Endothelial cell of umbilical vein (primary cell): ENCODE data around the gene ALOX15B. TPM values are rescaled to one million over a fixed set of nuclear protein-coding genes. Genes with fewer than 3 reads are reported as not detected.

Source experiments
- BruUV-seq: library from RNA; stranded (reverse); fragments of 400-500 nt; replicated peaks from 2 replicates; lab custom pipeline; 2021; lab: Mats Ljungman, UMichigan
- CTCF ChIA-PET: fragments of 300-600, 350-600 bp; sonication (Branson Sonifier 250); formaldehyde crosslinking; loops from one replicate; lab custom pipeline; 2021; ENCODE audit warnings: antibody characterized with exemption, inconsistent platforms; lab: Charles Lee
- POLR2A ChIA-PET: fragments of 300-600, 350-600 bp; sonication (Branson Sonifier 250); formaldehyde crosslinking; loops from one replicate; lab custom pipeline; 2021; ENCODE audit warnings: antibody characterized with exemption, inconsistent platforms; lab: Charles Lee
- DNase-seq: peaks from one replicate; pipeline ENCODE4 v3.0.0-alpha.2; 2011; ENCODE audit warnings: low read depth, low spot score
- FAIRE-seq: peaks from 2 replicates; lab custom pipeline; 2011; peaks lifted over from hg19 to GRCh38; lab: Jason Lieb, UNC
- H2AFZ ChIP-seq: 2 replicates; pipeline ENCODE4 v1.6.0; 2012; ENCODE audit warnings: low read depth, low read length, control low read depth, inconsistent platforms
- H3K27ac ChIP-seq: 2 replicates; pipeline ENCODE4 v1.5.1; 2011; ENCODE audit warnings: low read depth, mild to moderate bottlenecking, control low read depth, low read length, moderate library complexity; ENCODE audit not compliant: insufficient read depth
- H3K27me3 ChIP-seq, 2 experiments: 2 replicates each; pipeline versions ENCODE4 v1.6.0 to v1.6.1; 2011; ENCODE audit warnings: low read length in 2 of 2, mixed read lengths in 1 of 2; ENCODE audit not compliant: control insufficient read depth in 2 of 2, insufficient read depth in 2 of 2
- H3K36me3 ChIP-seq, 2 experiments: 2 replicates in 1 of 2; 3 replicates in 1 of 2; pipeline ENCODE4 v1.5.1; 2011; ENCODE audit warnings: low read length in 2 of 2, mild to moderate bottlenecking in 1 of 2, moderate library complexity in 1 of 2; ENCODE audit not compliant: control insufficient read depth in 2 of 2, insufficient read depth in 2 of 2; ENCODE audit errors: extremely low read depth in 1 of 2
- H3K4me1 ChIP-seq: 3 replicates; pipeline ENCODE4 v1.5.1; 2011; ENCODE audit warnings: mild to moderate bottlenecking, low read length; ENCODE audit not compliant: control insufficient read depth, insufficient read depth; ENCODE audit errors: extremely low read depth
- H3K4me2 ChIP-seq: 2 replicates; pipeline ENCODE4 v1.6.1; 2011; ENCODE audit warnings: low read length, control low read depth, mixed read lengths; ENCODE audit not compliant: insufficient read depth
- H3K4me3 ChIP-seq, 3 experiments: fragments of 200-600 bp in 1 of 3; sonication (generic), shearing (Covaris generic) in 1 of 3; replicated peaks in 1 of 3; 2 replicates each; pipeline ENCODE4 v1.5.1; 2011 to 2016; ENCODE audit warnings: control low read depth in 3 of 3, low read length in 3 of 3, mild to moderate bottlenecking in 2 of 3, inconsistent platforms in 1 of 3, low read depth in 1 of 3, moderate library complexity in 1 of 3; ENCODE audit not compliant: insufficient read depth in 1 of 3
- H3K79me2 ChIP-seq: 2 replicates; pipeline ENCODE4 v1.6.0; 2012; ENCODE audit warnings: low read length, inconsistent platforms; ENCODE audit not compliant: control insufficient read depth, insufficient read depth
- H3K9ac ChIP-seq: replicated peaks from 2 replicates; pipeline ENCODE3; 2011; ENCODE audit warnings: low read length, control low read depth; ENCODE audit not compliant: insufficient read depth; ENCODE audit errors: extremely low read depth
- H3K9me1 ChIP-seq: replicated peaks from 3 replicates; pipeline ENCODE4 v1.6.0; 2011; ENCODE audit warnings: mild to moderate bottlenecking, low read length; ENCODE audit not compliant: control insufficient read depth, insufficient read depth; ENCODE audit errors: extremely low read depth
- H3K9me3 ChIP-seq: replicated peaks from 2 replicates; pipeline ENCODE4 v1.5.1; 2012; ENCODE audit warnings: low read length, inconsistent platforms; ENCODE audit not compliant: control insufficient read depth, insufficient read depth
- H4K20me1 ChIP-seq: replicated peaks from 2 replicates; pipeline ENCODE3; 2011; ENCODE audit warnings: mild to moderate bottlenecking, low read length; ENCODE audit not compliant: control insufficient read depth, insufficient read depth; ENCODE audit errors: extremely low read depth
- EZH2 ChIP-seq: IDR thresholded peaks from 2 replicates; pipeline ENCODE4 v1.6.1; 2012; ENCODE audit warnings: borderline replicate concordance, low read depth, mild to moderate bottlenecking, moderate library complexity, low read length, inconsistent platforms; ENCODE audit not compliant: severe bottlenecking
- FOS ChIP-seq: IDR thresholded peaks from 2 replicates; pipeline ENCODE4 v1.6.1; 2011; ENCODE audit warnings: mild to moderate bottlenecking, low read length, moderate library complexity, borderline replicate concordance; ENCODE audit not compliant: insufficient read depth
- GATA2 ChIP-seq: IDR thresholded peaks from 2 replicates; pipeline ENCODE4 v1.7.0; 2011; ENCODE audit warnings: low read depth, mild to moderate bottlenecking, moderate library complexity, mixed read lengths, low read length; ENCODE audit not compliant: insufficient read length, insufficient read depth
- JUN ChIP-seq: IDR thresholded peaks from 2 replicates; pipeline ENCODE4 v1.6.1; 2011; ENCODE audit warnings: borderline replicate concordance, low read depth; ENCODE audit not compliant: insufficient read length, insufficient read depth
- MAX ChIP-seq: IDR thresholded peaks from 2 replicates; pipeline ENCODE4 v1.6.1; 2011; ENCODE audit not compliant: insufficient read depth, insufficient read length
- MYC ChIP-seq: IDR thresholded peaks from one replicate; pipeline ENCODE4 v1.6.1; 2011; ENCODE audit warnings: mild to moderate bottlenecking, low read depth, low read length
- POLR2A ChIP-seq: IDR thresholded peaks from 2 replicates; pipeline ENCODE4 v1.6.1; 2012; ENCODE audit warnings: low read depth, mild to moderate bottlenecking, control low read depth, low read length
- POLR2AphosphoS5 ChIP-seq: IDR thresholded peaks from 2 replicates; pipeline ENCODE4 v1.6.1; 2012; ENCODE audit warnings: low read depth, mild to moderate bottlenecking, control low read depth, low read length, moderate library complexity; ENCODE audit not compliant: insufficient read depth
- dilution Hi-C: fragments of 300-500 bp; cut with MboI; formaldehyde crosslinking; loops from one replicate; pipeline ENCODE4 v1.15.0; 2019; ENCODE audit warnings: low sequenced_read_pairs; ENCODE audit not compliant: extremely low pct_ligation_motif_present
- intact Hi-C: fragments of 100-400 bp; cut with micrococcal nuclease; formaldehyde crosslinking; loops from one replicate; pipeline ENCODE4 v1.10.0; 2022
- polyA plus RNA-seq, 4 experiments: library from polyadenylated mRNA; depleted of rRNA in 3 of 4; stranded (reverse) in 3 of 4; unstranded in 1 of 4; fragments of >200 nt; gene quantifications; 2 replicates each; pipeline versions ENCODE4 v1.2.1 to v1.2.3, GENCODE V29; 2011 to 2012; ENCODE audit warnings: missing spikeins in 1 of 4
- total RNA-seq: library from RNA; stranded (reverse); gene quantifications from 2 replicates; pipeline ENCODE4 v1.2.3, GENCODE V29; 2021
- TF ChIP-seq, protein P1 (sequence below), 2 donors: IDR thresholded peaks; 1 replicate in 1 of 2; 2 replicates in 1 of 2; pipeline ENCODE4 v1.5.1; 2011; ENCODE audit warnings: low read length in 2 of 2, mild to moderate bottlenecking in 2 of 2, moderate library complexity in 2 of 2, control low read depth in 1 of 2, inconsistent platforms in 1 of 2, low read depth in 1 of 2; ENCODE audit not compliant: insufficient read depth in 1 of 2; ENCODE audit errors: extremely low read depth in 1 of 2

Gene ALOX15B
- total and polyA plus RNA-seq, 2 donors (not counting 3 experiments of a cell fraction or from before 2014, with no cell fraction given): not detected

DNA sequence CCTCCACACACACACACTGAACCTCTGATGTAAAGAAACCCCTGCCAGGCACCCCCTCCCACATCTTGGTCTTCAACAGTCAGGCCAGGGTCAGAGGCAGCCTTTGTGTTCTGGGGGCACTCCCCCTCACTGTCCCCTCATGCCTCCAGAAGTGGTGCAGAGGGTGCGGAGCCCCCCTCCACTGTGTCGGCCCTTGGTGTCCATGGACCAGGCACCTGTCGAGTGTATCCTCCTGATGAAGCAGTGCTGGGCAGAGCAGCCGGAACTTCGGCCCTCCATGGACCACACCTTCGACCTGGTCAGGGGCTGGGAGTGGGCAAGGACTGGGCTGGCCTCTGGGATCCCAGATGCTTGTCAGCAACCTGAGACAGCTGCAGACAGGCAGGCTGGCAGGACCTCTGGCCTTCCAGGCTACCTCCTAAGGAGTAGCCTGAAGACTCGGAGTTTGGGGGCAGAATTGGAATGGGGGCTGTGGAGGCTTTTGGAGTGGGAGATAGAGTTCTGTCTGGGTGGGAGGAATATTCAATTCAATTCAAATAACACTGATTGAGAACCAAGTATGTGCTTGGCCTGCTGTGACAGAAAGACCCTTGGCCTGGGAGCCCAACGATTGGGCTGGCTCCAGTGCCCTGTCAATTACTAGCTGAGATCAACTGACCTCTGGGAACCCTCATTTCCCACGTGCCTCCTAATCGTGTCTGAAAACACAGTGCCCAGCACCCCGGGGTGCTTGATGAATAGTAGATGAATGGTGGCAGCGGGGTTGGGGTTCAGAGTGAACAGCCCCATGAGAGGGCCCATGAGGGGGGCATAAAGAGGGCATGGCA, 24.9 kb upstream of the ALOX15B start:
- intact Hi-C loops: no loop called here
- no peak overlapping the region for H3K9ac ChIP-seq
- H3K9me1 ChIP-seq: no peaks in the 10 kb centered on the region
- H3K36me3 ChIP-seq: no peaks in the 10 kb centered on the region
- H3K27me3 ChIP-seq: peaks cover 6 to 19% of the 10 kb centered on the region in 2 experiments
- no peak for FAIRE-seq
- TF ChIP-seq FOS (no peak), JUN (no peak), POLR2A (no peak), MYC (no peak), MAX (no peak), EZH2 (no peak), POLR2AphosphoS5 (no peak), GATA2 (no peak)
- TF ChIP-seq, protein P1, sequence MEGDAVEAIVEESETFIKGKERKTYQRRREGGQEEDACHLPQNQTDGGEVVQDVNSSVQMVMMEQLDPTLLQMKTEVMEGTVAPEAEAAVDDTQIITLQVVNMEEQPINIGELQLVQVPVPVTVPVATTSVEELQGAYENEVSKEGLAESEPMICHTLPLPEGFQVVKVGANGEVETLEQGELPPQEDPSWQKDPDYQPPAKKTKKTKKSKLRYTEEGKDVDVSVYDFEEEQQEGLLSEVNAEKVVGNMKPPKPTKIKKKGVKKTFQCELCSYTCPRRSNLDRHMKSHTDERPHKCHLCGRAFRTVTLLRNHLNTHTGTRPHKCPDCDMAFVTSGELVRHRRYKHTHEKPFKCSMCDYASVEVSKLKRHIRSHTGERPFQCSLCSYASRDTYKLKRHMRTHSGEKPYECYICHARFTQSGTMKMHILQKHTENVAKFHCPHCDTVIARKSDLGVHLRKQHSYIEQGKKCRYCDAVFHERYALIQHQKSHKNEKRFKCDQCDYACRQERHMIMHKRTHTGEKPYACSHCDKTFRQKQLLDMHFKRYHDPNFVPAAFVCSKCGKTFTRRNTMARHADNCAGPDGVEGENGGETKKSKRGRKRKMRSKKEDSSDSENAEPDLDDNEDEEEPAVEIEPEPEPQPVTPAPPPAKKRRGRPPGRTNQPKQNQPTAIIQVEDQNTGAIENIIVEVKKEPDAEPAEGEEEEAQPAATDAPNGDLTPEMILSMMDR (IDR thresholded peaks at IDR 0.05; ENCODE audit: extremely low read depth in 1 of 2, insufficient read depth in 1 of 2, low read depth in 1 of 2, low read length in 2 of 2): no peak
- BruUV-seq: no TSS peak
- ChIA-PET POLR2A (no interaction called here), CTCF (interaction anchor here (1.3 kb wide), 1 partner anchor 60 kb away, joined by 4 read pairs; no protein-coding TSS in a partner anchor)
- H3K4me3 ChIP-seq: no peak overlapping the region
- H3K4me2 ChIP-seq: no peak overlapping the region
- H3K9me3 ChIP-seq: no peaks in the 10 kb centered on the region
- dilution Hi-C loops: no loop called here
- H3K27ac ChIP-seq: no peak overlapping the region
- no peaks in the 10 kb centered on the region for H3K79me2 ChIP-seq
- H4K20me1 ChIP-seq: no peaks in the 10 kb centered on the region
- DNase-seq: no peak
- H2AFZ ChIP-seq: no peak overlapping the region
- no peaks in the 10 kb centered on the region for H3K4me1 ChIP-seq
